Trophoblast cell (in vitro differentiated cells and primary cell): Measurements from ENCODE around the gene CCDC177.

Experiments
- DNase-seq, 2 donors: peaks; one replicate each; pipeline ENCODE4 v3.0.0-alpha.2; 2016
- H2AFZ ChIP-seq: 2 replicates; pipeline ENCODE4 v1.6.1; 2013; ENCODE audit warnings: low read length, moderate library complexity, mild to moderate bottlenecking; ENCODE audit not compliant: insufficient read depth, poor library complexity
- H2AK5ac ChIP-seq: 2 replicates; pipeline ENCODE4 v1.6.1; 2013; ENCODE audit warnings: mild to moderate bottlenecking, low read length
- H2BK120ac ChIP-seq: 2 replicates; pipeline ENCODE4 v1.6.1; 2013; ENCODE audit warnings: low read length, mild to moderate bottlenecking, moderate library complexity; ENCODE audit not compliant: insufficient read depth, poor library complexity
- H2BK12ac ChIP-seq: 2 replicates; pipeline ENCODE4 v1.6.1; 2013; ENCODE audit warnings: mild to moderate bottlenecking, low read length, moderate library complexity
- H2BK5ac ChIP-seq: 2 replicates; pipeline ENCODE4 v1.6.1; 2013; ENCODE audit warnings: low read length, low read depth, moderate library complexity, mild to moderate bottlenecking; ENCODE audit not compliant: poor library complexity
- H3K14ac ChIP-seq: 2 replicates; pipeline ENCODE4 v1.6.1; 2013; ENCODE audit warnings: mild to moderate bottlenecking, low read length
- H3K18ac ChIP-seq: 2 replicates; pipeline ENCODE4 v1.6.1; 2013; ENCODE audit warnings: mild to moderate bottlenecking, low read length
- H3K23ac ChIP-seq: 2 replicates; pipeline ENCODE4 v1.6.1; 2013; ENCODE audit warnings: low read length
- H3K27ac ChIP-seq: 2 replicates; pipeline ENCODE4 v1.5.1; 2013; ENCODE audit warnings: low read depth, mild to moderate bottlenecking, inconsistent platforms, low read length, moderate library complexity
- H3K27me3 ChIP-seq: 2 replicates; pipeline ENCODE4 v1.6.1; 2013; ENCODE audit warnings: inconsistent platforms, mild to moderate bottlenecking, low read length, moderate library complexity; ENCODE audit not compliant: insufficient read depth
- H3K36me3 ChIP-seq, 2 experiments: 1 replicate in 1 of 2; 2 replicates in 1 of 2; pipeline ENCODE4 v1.6.1; 2013; ENCODE audit warnings: low read length in 2 of 2, mild to moderate bottlenecking in 2 of 2, moderate library complexity in 1 of 2; ENCODE audit not compliant: insufficient read depth in 2 of 2, control insufficient read depth in 1 of 2
- H3K4ac ChIP-seq: 2 replicates; pipeline ENCODE4 v1.6.1; 2013; ENCODE audit warnings: low read depth, mild to moderate bottlenecking, low read length, moderate library complexity
- H3K4me1 ChIP-seq, 2 experiments: 1 replicate in 1 of 2; 2 replicates in 1 of 2; pipeline ENCODE4 v1.6.1; 2013; ENCODE audit warnings: low read length in 2 of 2, mild to moderate bottlenecking in 2 of 2, moderate library complexity in 1 of 2; ENCODE audit not compliant: insufficient read depth in 2 of 2, control insufficient read depth in 1 of 2
- H3K4me2 ChIP-seq: 2 replicates; pipeline ENCODE4 v1.6.1; 2013; ENCODE audit warnings: inconsistent platforms, mild to moderate bottlenecking, low read length, moderate library complexity
- H3K4me3 ChIP-seq: 2 replicates; pipeline ENCODE4 v1.5.1; 2013; ENCODE audit warnings: mild to moderate bottlenecking, low read depth, low read length, inconsistent platforms
- H3K79me1 ChIP-seq: one replicate; pipeline ENCODE4 v1.6.1; 2013; ENCODE audit warnings: low read length
- H3K79me2 ChIP-seq: 2 replicates; pipeline ENCODE4 v1.6.1; 2013; ENCODE audit warnings: low read length, mild to moderate bottlenecking; ENCODE audit not compliant: control insufficient read depth, insufficient read depth, poor library complexity
- H3K9ac ChIP-seq: 2 replicates; pipeline ENCODE4 v1.6.1; 2013; ENCODE audit warnings: mild to moderate bottlenecking, low read length
- H3K9me3 ChIP-seq: 2 replicates; pipeline ENCODE4 v1.6.1; 2013; ENCODE audit warnings: low read depth, mild to moderate bottlenecking, control low read depth, inconsistent platforms, low read length; ENCODE audit not compliant: insufficient read depth
- H4K12ac ChIP-seq: 2 replicates; pipeline ENCODE4 v1.6.1; 2013; ENCODE audit warnings: low read depth, mild to moderate bottlenecking, low read length, moderate library complexity
- H4K8ac ChIP-seq: 2 replicates; pipeline ENCODE4 v1.6.1; 2013; ENCODE audit warnings: low read depth, mild to moderate bottlenecking, low read length, moderate library complexity
- H4K91ac ChIP-seq: one replicate; pipeline ENCODE4 v1.6.1; 2013; ENCODE audit warnings: low read depth, mild to moderate bottlenecking, low read length, moderate library complexity
- WGBS: extraction: QIAGEN DNeasy Blood & Tissue Kit; methylation state at CpG from one replicate; pipeline ENCODE4 v1.1.7; 2013; ENCODE audit warnings: missing lambda C conversion rate; ENCODE audit not compliant: insufficient read length, insufficient coverage; ENCODE audit errors: extremely low coverage; 5-methylcytosine and 5-hydroxymethylcytosine counted together

The CCDC177 gene

DNA sequence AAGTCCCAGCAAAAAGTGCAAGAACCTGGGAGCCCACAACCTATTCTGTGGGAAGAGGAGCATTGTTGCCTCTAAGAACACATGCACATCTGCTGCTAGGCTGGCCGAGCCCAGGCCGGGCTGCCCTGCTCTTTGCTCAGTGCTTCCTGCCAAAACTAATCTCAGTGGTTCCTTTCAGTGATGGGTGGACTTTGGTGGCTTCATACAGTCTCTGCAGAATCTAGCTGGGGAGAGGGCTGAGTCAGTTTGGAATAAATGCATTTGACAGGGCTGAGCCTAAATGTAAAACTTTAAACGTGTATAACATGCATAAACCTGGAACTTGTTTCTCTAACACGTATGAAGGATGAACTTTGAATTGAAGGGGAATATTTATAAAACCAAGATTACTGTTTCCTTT is 44.6 kb downstream of the CCDC177 start:
- no CpG with 5 or more reads among the region's 4 CpGs for WGBS
- Histone ChIP-seq H4K8ac (no peak overlapping the region), H3K4me2 (no peak overlapping the region), H3K4ac (no peak overlapping the region), H3K9me3 (peaks cover 1% of the 10 kb centered on the region), H3K27me3 (no peaks in the 10 kb centered on the region), H4K12ac (no peak overlapping the region), H3K36me3 (no peaks in the 10 kb centered on the region), H3K9ac (no peak overlapping the region), H3K18ac (no peak overlapping the region), H3K14ac (no peak overlapping the region), H3K4me1 (peaks cover 3 to 6% of the 10 kb centered on the region in 2 experiments), H3K79me2 (no peaks in the 10 kb centered on the region), H2AK5ac (no peak overlapping the region), H3K79me1 (no peaks in the 10 kb centered on the region), H2AFZ (no peak overlapping the region), H3K27ac (no peak overlapping the region), H2BK5ac (no peak overlapping the region), H4K91ac (no peak overlapping the region), H2BK120ac (no peak overlapping the region), H3K4me3 (no peak overlapping the region), H2BK12ac (no peak overlapping the region), H3K23ac (no peak overlapping the region)
- DNase-seq = no peak

DNA sequence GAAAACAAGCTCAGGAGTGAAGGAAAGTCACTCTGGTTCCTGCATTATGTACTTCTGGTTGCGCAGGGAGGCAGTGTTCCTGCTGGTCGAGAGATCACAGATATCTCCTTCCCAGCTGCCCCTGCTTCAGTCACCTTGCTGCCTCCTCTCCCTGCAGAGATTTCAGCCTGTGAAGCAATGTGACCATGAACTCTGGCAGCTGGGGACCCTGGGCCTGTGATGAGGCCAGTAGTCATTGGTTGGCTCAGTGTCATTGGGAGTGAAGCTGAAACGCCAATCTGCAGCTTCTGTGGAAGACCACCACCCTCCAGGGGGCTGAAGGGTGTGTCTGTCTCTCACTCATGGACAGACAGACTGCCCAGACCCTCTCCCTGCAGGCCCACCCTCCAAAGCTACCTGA is 45.1 kb downstream of the CCDC177 start:
- no peak overlapping the region for H3K4ac ChIP-seq

GRCh38 chr14:69528930-69529329 is 45.7 kb downstream of the CCDC177 start:
- Histone ChIP-seq H3K9me3 (peaks cover 1% of the 10 kb centered on the region), H3K4me1 (peaks cover 3 to 6% of the 10 kb centered on the region in 2 experiments), H3K4ac (no peak overlapping the region), H4K12ac (no peak overlapping the region), H3K9ac (no peak overlapping the region), H3K27ac (no peak overlapping the region), H3K79me2 (no peaks in the 10 kb centered on the region), H3K14ac (no peak overlapping the region), H4K91ac (no peak overlapping the region), H3K23ac (no peak overlapping the region), H3K4me2 (no peak overlapping the region), H3K79me1 (no peaks in the 10 kb centered on the region), H3K18ac (no peak overlapping the region), H2BK12ac (no peak overlapping the region), H3K36me3 (no peaks in the 10 kb centered on the region), H2BK5ac (no peak overlapping the region), H4K8ac (no peak overlapping the region), H2BK120ac (no peak overlapping the region), H3K4me3 (no peak overlapping the region), H2AK5ac (no peak overlapping the region), H3K27me3 (no peaks in the 10 kb centered on the region), H2AFZ (no peak overlapping the region)
- no CpG with 5 or more reads among the region's 5 CpGs for WGBS
- DNase-seq = no peak

More for the DNA sequence above, 45.1 kb downstream of the CCDC177 start:
- DNase-seq = no peak
- no peak overlapping the region for H3K18ac ChIP-seq
- H3K79me1 ChIP-seq = no peaks in the 10 kb centered on the region
- H4K12ac ChIP-seq = no peak overlapping the region
- no peak overlapping the region for H3K14ac ChIP-seq
- no peaks in the 10 kb centered on the region for H3K36me3 ChIP-seq
- H3K23ac ChIP-seq = no peak overlapping the region
- H4K91ac ChIP-seq = no peak overlapping the region
- H3K27ac ChIP-seq = no peak overlapping the region
- no peak overlapping the region for H2BK5ac ChIP-seq
- H2BK120ac ChIP-seq = no peak overlapping the region
- peaks cover 1% of the 10 kb centered on the region for H3K9me3 ChIP-seq
- H3K4me1 ChIP-seq = peaks cover 3 to 6% of the 10 kb centered on the region in 2 experiments
- H2BK12ac ChIP-seq = no peak overlapping the region
- WGBS = no CpG with 5 or more reads among the region's 3 CpGs
- H3K9ac ChIP-seq = no peak overlapping the region
- H3K27me3 ChIP-seq = no peaks in the 10 kb centered on the region
- H2AFZ ChIP-seq = no peak overlapping the region
- no peak overlapping the region for H4K8ac ChIP-seq
- H2AK5ac ChIP-seq = no peak overlapping the region
- no peaks in the 10 kb centered on the region for H3K79me2 ChIP-seq
- no peak overlapping the region for H3K4me2 ChIP-seq
- H3K4me3 ChIP-seq = no peak overlapping the region

- Histone ChIP-seq H2AK5ac (no peak overlapping the region), H3K36me3 (no peaks in the 10 kb centered on the region), H3K79me1 (no peaks in the 10 kb centered on the region), H4K8ac (no peak overlapping the region), H2BK120ac (no peak overlapping the region), H3K27ac (no peak overlapping the region), H3K4ac (no peak overlapping the region), H3K79me2 (no peaks in the 10 kb centered on the region), H2BK5ac (no peak overlapping the region), H3K4me3 (no peak overlapping the region), H4K91ac (no peak overlapping the region), H3K18ac (no peak overlapping the region), H3K9ac (no peak overlapping the region), H2AFZ (no peak overlapping the region), H3K4me1 (peaks cover 3 to 5% of the 10 kb centered on the region in 2 experiments), H3K23ac (no peak overlapping the region), H2BK12ac (no peak overlapping the region), H3K9me3 (peaks cover 1% of the 10 kb centered on the region), H4K12ac (no peak overlapping the region), H3K27me3 (no peaks in the 10 kb centered on the region), H3K4me2 (no peak overlapping the region), H3K14ac (no peak overlapping the region)
- no peak for DNase-seq
- WGBS = no CpG with 5 or more reads among the region's 9 CpGs
Observed at GRCh38 chr14:69528143-69528542, 46.5 kb downstream of the CCDC177 start.
